H9 (cell line): ENCODE results near the gene ANKRD44. TPM values are rescaled to one million over a fixed set of nuclear protein-coding genes. Genes with fewer than 3 reads are reported as not detected.

Experiments
- DNase-seq: peaks from one replicate; pipeline ENCODE4 v3.0.0-alpha.2; 2017
- H2AFZ ChIP-seq: one replicate; pipeline ENCODE4 v1.6.1; 2013; ENCODE audit warnings: mild to moderate bottlenecking, low read length, control low read depth, moderate library complexity
- H2AK5ac ChIP-seq: 2 replicates; pipeline ENCODE4 v1.6.1; 2013; ENCODE audit warnings: low read length, control low read depth, mixed read lengths; ENCODE audit not compliant: insufficient read length
- H2BK120ac ChIP-seq: one replicate; pipeline ENCODE4 v1.6.1; 2013; ENCODE audit warnings: low read depth, mild to moderate bottlenecking, low read length, control low read depth, inconsistent platforms; ENCODE audit not compliant: poor library complexity, severe bottlenecking
- H2BK12ac ChIP-seq: 2 replicates; pipeline ENCODE4 v1.6.1; 2013; ENCODE audit warnings: low read length, control low read depth, mixed read lengths, low read depth; ENCODE audit not compliant: insufficient read length
- H2BK15ac ChIP-seq: 2 replicates; pipeline ENCODE4 v1.6.1; 2013; ENCODE audit warnings: low read depth, low read length, control low read depth
- H2BK20ac ChIP-seq: one replicate; pipeline ENCODE4 v1.6.1; 2013; ENCODE audit warnings: low read depth, mild to moderate bottlenecking, low read length, control low read depth, inconsistent platforms; ENCODE audit not compliant: poor library complexity, severe bottlenecking
- H2BK5ac ChIP-seq: 2 replicates; pipeline ENCODE4 v1.6.1; 2013; ENCODE audit warnings: low read length, control low read depth, mixed read lengths; ENCODE audit not compliant: insufficient read length
- H3K14ac ChIP-seq: 2 replicates; pipeline ENCODE4 v1.6.1; 2013; ENCODE audit warnings: low read length, control low read depth; ENCODE audit not compliant: insufficient read depth
- H3K18ac ChIP-seq: 2 replicates; pipeline ENCODE4 v1.6.1; 2013; ENCODE audit warnings: low read depth, mild to moderate bottlenecking, mixed read lengths, low read length, control low read depth; ENCODE audit not compliant: insufficient read length
- H3K23ac ChIP-seq: 2 replicates; pipeline ENCODE4 v1.6.1; 2013; ENCODE audit warnings: low read length, control low read depth, mixed read lengths, low read depth; ENCODE audit not compliant: insufficient read length
- H3K23me2 ChIP-seq: 2 replicates; pipeline ENCODE4 v1.6.1; 2013; ENCODE audit warnings: low read depth, mild to moderate bottlenecking, mixed read lengths, low read length, control low read depth; ENCODE audit not compliant: insufficient read length, poor library complexity, severe bottlenecking
- H3K27ac ChIP-seq: 2 replicates; pipeline ENCODE4 v1.5.1; 2013; ENCODE audit warnings: low read length, control low read depth, mixed read lengths, low read depth; ENCODE audit not compliant: insufficient read length
- H3K27me3 ChIP-seq: 2 replicates; pipeline ENCODE4 v1.6.1; 2013; ENCODE audit warnings: low read length, control low read depth, inconsistent platforms; ENCODE audit not compliant: insufficient read depth
- H3K4ac ChIP-seq: 2 replicates; pipeline ENCODE4 v1.6.1; 2013; ENCODE audit warnings: low read depth, mild to moderate bottlenecking, control low read depth, inconsistent platforms, low read length, moderate library complexity
- H3K4me1 ChIP-seq: 2 replicates; pipeline ENCODE4 v1.6.1; 2013; ENCODE audit warnings: low read length, control low read depth, inconsistent platforms; ENCODE audit not compliant: insufficient read depth
- H3K4me2 ChIP-seq: 2 replicates; pipeline ENCODE4 v1.6.1; 2013; ENCODE audit warnings: low read length, control low read depth, mixed read lengths; ENCODE audit not compliant: insufficient read length, insufficient read depth
- H3K56ac ChIP-seq: 2 replicates; pipeline ENCODE4 v1.6.1; 2013; ENCODE audit warnings: low read depth, mild to moderate bottlenecking, mixed read lengths, low read length, control low read depth; ENCODE audit not compliant: insufficient read length
- H3K79me1 ChIP-seq: 2 replicates; pipeline ENCODE4 v1.6.1; 2013; ENCODE audit warnings: low read depth, mild to moderate bottlenecking, moderate library complexity, low read length, control low read depth, inconsistent platforms; ENCODE audit not compliant: insufficient read depth, poor library complexity, severe bottlenecking
- H3K79me2 ChIP-seq: 2 replicates; pipeline ENCODE4 v1.6.1; 2013; ENCODE audit warnings: low read length, control low read depth, inconsistent platforms; ENCODE audit not compliant: insufficient read depth
- H3K9ac ChIP-seq: 2 replicates; pipeline ENCODE4 v1.6.1; 2013; ENCODE audit warnings: low read length, control low read depth, mixed read lengths; ENCODE audit not compliant: insufficient read length; ENCODE audit errors: extremely low read depth
- H3K9me3 ChIP-seq: one replicate; pipeline ENCODE4 v1.6.1; 2013; ENCODE audit warnings: low read depth, low read length, inconsistent platforms; ENCODE audit not compliant: control insufficient read depth
- H3T11ph ChIP-seq: one replicate; pipeline ENCODE4 v1.6.1; 2013; ENCODE audit warnings: mild to moderate bottlenecking, low read length, control low read depth, inconsistent platforms
- H4K20me1 ChIP-seq: one replicate; pipeline ENCODE4 v1.6.1; 2013; ENCODE audit not compliant: control insufficient read depth, insufficient read length, insufficient read depth
- H4K5ac ChIP-seq: 2 replicates; pipeline ENCODE4 v1.6.1; 2013; ENCODE audit warnings: low read depth, mild to moderate bottlenecking, mixed read lengths, low read length, control low read depth; ENCODE audit not compliant: insufficient read length
- H4K8ac ChIP-seq: replicated peaks from 2 replicates; pipeline ENCODE4 v1.6.1; 2013; ENCODE audit warnings: low read length, control low read depth, mixed read lengths, low read depth; ENCODE audit not compliant: insufficient read length
- H4K91ac ChIP-seq: 2 replicates; pipeline ENCODE4 v1.6.1; 2013; ENCODE audit warnings: low read depth, mild to moderate bottlenecking, moderate library complexity, mixed read lengths, low read length, control low read depth; ENCODE audit not compliant: insufficient read length
- H3K27ac Mint-ChIP-seq, 3 experiments: 2 replicates in 2 of 3; 3 replicates in 1 of 3; pipeline ENCODE4 v1.8.0; 2020 to 2021; ENCODE audit warnings: mixed read lengths in 3 of 3, mild to moderate bottlenecking in 1 of 3, moderate library complexity in 1 of 3
- H3K27me3 Mint-ChIP-seq: 2 replicates; pipeline ENCODE4 v1.8.0; 2021; ENCODE audit warnings: low read depth, mild to moderate bottlenecking, moderate library complexity, mixed read lengths
- H3K36me3 Mint-ChIP-seq, 3 experiments: 2 replicates in 2 of 3; 3 replicates in 1 of 3; pipeline ENCODE4 v1.8.0; 2020 to 2021; ENCODE audit warnings: low read depth in 3 of 3, mixed read lengths in 3 of 3; ENCODE audit not compliant: insufficient read depth in 1 of 3
- H3K4me1 Mint-ChIP-seq, 2 experiments: 2 replicates each; pipeline ENCODE4 v1.8.0; 2020; ENCODE audit warnings: mixed read lengths in 2 of 2
- H3K4me3 Mint-ChIP-seq, 2 experiments: 2 replicates in 1 of 2; 3 replicates in 1 of 2; pipeline ENCODE4 v1.8.0; 2020 to 2021; ENCODE audit warnings: mild to moderate bottlenecking in 2 of 2, mixed read lengths in 2 of 2, moderate library complexity in 1 of 2
- H3K9me3 Mint-ChIP-seq, 2 experiments: 2 replicates in 1 of 2; 3 replicates in 1 of 2; pipeline ENCODE4 v1.8.0; 2020; ENCODE audit warnings: mild to moderate bottlenecking in 2 of 2, mixed read lengths in 2 of 2, moderate library complexity in 1 of 2
- CTCF ChIP-seq: fragments of 200-600 bp; sonication (generic); conservative IDR thresholded peaks from 3 replicates; pipeline ENCODE4 v1.8.0; 2021; ENCODE audit warnings: antibody characterized with exemption, mild to moderate bottlenecking
- WGBS: extraction: QIAGEN DNeasy Blood & Tissue Kit; methylation state at CpG from one replicate; pipeline ENCODE4 v1.1.7; 2013; ENCODE audit warnings: missing lambda C conversion rate, low lambda C conversion rate, mixed read lengths; ENCODE audit not compliant: insufficient read length; ENCODE audit errors: extremely low coverage; 5-methylcytosine and 5-hydroxymethylcytosine counted together
- total RNA-seq: library from RNA; stranded (reverse); gene quantifications from 2 replicates; pipeline ENCODE4 v1.2.1, GENCODE V29; 2021

The ANKRD44 gene
- total RNA-seq, 1 experiment from 2014 or later = 1.9 TPM

GRCh38 chr2:197353393-197354168, 43.0 kb upstream of the ANKRD44 start:
- Histone ChIP-seq H2AFZ (no peak overlapping the region), H4K91ac (no peak overlapping the region), H3K9ac (no peak overlapping the region), H3K79me2 (no peaks in the 10 kb centered on the region), H3K23ac (no peak overlapping the region), H2AK5ac (no peak overlapping the region), H2BK12ac (no peak overlapping the region), H3K4me2 (no peak overlapping the region), H3K18ac (no peak overlapping the region), H2BK20ac (no peak overlapping the region), H3T11ph (no peak overlapping the region), H2BK5ac (no peak overlapping the region), H3K79me1 (no peaks in the 10 kb centered on the region), H3K9me3 (no peaks in the 10 kb centered on the region), H2BK15ac (no peak overlapping the region), H3K14ac (no peak overlapping the region), H3K27me3 (no peaks in the 10 kb centered on the region), H3K23me2 (no peaks in the 10 kb centered on the region), H4K8ac (no peak overlapping the region), H3K27ac (no peak overlapping the region), H4K20me1 (no peaks in the 10 kb centered on the region), H2BK120ac (no peak overlapping the region), H3K4ac (no peak overlapping the region), H3K4me1 (no peaks in the 10 kb centered on the region), H4K5ac (no peak overlapping the region), H3K56ac (no peak overlapping the region)
- H3K4me3 Mint-ChIP-seq = no peak overlapping the region
- no peak overlapping the region for H3K27ac Mint-ChIP-seq
- WGBS = 100% methylated on average over 1 of the region's 3 CpGs
- H3K27me3 Mint-ChIP-seq = no peaks in the 10 kb centered on the region
- TF ChIP-seq CTCF = no peak
- H3K9me3 Mint-ChIP-seq = no peaks in the 10 kb centered on the region
- DNase-seq = no peak
- H3K36me3 Mint-ChIP-seq = no peaks in the 10 kb centered on the region
- peaks cover 0 to 6% of the 10 kb centered on the region in 2 experiments; a peak in 3 of 4 replicates for H3K4me1 Mint-ChIP-seq
